HG03039 (cell line): ENCODE measurements around the gene TSHZ3.

ENCODE experiments used
- ATAC-seq: cut with Tn5 transposase; IDR thresholded peaks from one replicate; pipeline ENCODE4 v1.9.1; 2021; ENCODE audit warnings: mild to moderate bottlenecking, moderate library complexity; ENCODE audit not compliant: unreplicated experiment

TSHZ3 gene

DNA sequence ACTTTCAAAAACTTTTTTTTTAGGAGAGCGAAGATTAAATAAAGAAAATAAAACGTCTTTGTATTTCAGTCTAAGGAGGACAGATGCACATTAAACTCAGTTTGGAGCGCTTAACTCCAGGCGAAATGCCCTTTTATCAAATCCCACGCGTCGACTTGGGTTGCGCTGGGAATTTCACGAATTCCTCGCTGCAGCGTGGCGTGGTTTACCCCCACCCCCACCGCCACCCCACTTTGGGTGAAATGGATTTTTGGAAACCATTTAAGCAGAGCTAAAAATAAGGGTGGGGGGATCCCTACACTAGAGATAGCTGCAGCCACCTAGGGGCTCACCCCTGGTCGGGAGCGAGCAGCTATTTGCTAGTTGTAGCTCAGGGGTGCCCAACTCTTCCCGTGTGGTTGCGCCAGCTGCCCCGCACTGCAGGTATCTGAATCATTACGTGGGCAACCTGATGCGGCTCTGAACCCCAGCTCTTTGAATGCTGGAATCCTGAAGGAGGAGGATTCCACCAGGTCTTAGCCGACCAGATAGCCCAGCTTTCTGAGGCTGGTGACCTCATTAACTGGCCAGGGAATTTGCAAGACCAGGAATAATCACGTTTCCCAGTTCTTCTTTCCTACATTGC, 6.5 kb upstream of the TSHZ3 start:
- no peak for ATAC-seq

DNA sequence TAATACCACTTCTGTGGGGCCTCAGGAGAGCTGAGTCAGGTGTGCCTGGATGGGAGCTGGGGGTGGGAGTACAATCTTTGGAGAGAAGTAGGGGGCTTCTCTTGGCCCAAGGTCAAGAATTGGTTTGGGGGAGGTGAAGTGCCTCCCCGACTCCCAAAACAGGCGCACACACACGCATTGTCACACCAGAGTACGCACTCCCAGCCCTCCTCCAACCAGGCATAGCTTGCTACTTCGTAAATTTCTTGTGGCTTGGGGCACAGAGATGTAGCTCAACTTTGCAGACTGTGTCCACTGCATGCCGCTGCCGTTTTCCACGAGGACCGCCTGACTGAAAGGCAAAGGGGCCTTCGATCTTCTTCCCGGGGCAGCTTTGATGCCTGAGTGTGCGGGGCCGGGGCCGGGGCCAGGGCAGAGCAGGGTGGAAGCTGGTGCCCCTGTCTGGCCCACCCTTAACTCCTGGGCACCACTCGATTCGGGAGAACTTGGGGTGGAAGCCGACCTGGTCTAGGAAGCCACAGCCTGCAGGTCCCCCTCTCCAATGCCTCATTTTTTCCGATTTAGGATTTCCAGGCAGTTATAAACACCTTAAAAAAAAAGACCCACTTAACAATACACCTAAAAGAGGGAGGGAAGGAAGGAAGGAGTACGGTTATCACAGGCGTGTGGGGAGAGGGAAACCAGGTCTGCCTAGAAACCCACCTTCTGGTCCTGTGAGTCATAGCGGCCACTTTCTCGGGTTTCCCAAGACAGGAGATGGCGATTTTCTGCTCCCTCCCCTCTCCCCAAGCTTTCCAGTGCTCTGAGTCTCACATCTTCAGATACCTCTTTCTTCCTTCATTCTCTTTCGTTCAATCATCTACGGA, 5.8 kb upstream of the TSHZ3 start:
- no peak for ATAC-seq

DNA sequence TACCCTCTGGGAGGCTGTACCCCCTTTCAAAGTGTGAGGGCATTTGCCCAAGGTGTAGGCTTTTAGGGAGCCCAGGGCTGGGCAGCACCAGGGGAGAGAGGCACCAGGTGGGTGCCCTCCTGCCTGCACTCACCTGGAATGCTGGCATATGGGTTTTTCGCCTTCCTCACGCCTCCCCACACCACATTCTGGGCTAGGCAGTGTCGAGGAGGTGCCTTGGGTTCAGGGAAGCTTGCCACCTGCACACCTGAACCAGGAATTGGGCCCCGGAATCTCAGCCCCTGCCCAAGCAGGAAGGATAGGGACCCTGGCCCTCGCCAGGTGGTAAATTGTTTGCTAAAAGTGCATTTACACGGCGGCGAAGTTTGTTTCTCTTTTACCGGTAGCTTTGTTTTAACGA, 5.1 kb upstream of the TSHZ3 start:
- no peak for ATAC-seq

DNA sequence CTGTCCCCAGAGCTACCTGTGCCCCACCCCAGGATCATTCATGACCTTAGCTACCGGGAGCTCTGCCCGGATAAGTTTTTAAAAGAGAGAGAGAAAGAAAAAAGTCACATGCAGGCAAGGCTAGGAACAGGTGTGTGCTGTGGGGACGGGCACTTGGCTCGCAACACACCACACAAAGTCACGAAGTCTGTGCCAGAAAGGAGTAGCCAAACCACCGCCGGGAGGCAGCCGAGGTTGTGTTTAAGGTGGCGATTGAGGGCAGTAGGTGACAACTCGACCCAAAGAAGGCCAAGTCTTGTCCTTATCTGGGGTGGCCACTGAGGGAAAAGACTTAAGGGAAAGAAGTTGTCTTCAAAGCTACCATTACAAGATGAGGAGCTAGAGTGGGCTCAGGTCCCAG, 4.6 kb upstream of the TSHZ3 start:
- ATAC-seq: no peak

DNA sequence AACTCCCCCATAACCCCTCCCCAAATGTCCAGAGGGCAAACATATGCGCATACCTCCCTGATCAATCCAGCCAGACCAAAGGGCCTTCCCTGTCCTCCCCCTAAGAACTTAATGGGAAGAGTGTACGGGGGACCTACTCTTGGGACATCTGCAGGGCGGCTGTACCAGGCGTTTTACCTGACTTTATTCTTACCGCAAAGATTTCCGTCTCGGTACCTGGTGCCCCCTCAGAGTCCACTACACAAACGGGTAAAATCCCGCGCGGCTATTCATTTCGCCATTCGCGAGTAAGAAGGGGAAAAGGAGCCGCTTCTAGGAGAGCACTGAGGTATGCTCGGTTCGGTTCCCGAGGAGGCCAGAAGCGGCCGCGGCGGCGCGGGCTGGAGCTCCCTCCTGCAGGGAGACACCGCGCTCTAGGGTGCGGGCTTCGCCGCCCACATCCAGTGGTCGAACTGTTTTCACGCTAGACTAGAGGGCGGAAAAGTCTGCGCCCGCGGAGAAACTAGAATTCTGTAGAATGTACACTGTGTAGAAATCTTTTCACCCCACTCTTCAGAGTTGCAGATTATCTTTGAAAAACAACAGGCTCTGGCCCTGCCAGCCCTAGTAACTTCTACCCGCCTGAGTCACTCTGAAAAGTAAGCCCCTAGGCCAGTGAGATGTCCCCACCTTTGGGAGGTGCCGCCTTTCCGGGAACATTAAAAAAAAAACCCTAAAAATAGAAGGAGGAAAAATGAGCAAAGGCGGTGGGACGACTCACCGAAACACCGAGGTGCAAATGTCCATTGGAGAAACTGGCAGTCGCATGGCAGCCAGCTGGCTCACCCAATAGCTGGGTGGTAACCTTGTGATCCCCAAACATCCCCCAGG, 3.8 kb upstream of the TSHZ3 start:
- no peak for ATAC-seq

DNA sequence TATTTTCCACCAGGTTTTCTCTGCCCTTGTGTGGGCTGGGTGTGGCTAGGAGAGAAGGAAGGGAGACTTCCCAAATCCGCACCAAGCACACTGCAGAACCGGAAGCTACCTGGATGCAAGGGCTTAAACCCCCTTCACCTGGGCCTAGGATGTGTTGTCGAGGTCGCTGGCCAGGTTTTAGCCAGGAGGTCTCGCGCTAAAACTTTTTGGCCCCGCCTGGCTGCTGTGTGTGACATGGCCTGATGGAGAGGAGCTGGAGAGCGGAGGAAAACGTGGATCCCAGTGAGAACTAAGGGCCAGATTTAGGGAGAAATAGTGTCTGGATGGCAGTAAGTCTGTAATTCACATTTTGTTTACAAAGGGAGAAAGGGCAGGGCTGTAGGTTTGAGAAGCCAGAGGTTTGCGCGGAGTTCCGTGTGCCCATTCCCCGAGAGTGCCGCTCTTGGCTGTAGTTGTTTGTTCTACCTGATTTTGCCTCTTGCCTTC, 3.1 kb upstream of the TSHZ3 start:
- no peak for ATAC-seq

DNA sequence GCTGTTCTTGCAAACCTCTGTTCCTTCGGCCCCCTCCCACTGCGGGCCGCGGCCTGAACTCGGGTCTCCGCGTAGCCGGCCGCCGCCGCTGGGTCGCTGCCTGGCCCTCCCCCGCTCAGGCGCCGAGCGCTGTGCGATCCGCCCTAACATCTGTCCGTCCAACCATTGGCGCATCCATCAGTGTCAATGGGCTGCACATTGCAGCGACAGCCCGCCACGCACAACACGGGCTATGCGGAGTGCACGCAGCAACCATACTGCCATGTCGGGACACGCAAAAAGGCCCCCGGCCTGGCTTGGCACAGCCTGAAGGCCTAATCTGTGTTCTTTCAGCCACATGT, 2.6 kb upstream of the TSHZ3 start:
- ATAC-seq: no peak

DNA sequence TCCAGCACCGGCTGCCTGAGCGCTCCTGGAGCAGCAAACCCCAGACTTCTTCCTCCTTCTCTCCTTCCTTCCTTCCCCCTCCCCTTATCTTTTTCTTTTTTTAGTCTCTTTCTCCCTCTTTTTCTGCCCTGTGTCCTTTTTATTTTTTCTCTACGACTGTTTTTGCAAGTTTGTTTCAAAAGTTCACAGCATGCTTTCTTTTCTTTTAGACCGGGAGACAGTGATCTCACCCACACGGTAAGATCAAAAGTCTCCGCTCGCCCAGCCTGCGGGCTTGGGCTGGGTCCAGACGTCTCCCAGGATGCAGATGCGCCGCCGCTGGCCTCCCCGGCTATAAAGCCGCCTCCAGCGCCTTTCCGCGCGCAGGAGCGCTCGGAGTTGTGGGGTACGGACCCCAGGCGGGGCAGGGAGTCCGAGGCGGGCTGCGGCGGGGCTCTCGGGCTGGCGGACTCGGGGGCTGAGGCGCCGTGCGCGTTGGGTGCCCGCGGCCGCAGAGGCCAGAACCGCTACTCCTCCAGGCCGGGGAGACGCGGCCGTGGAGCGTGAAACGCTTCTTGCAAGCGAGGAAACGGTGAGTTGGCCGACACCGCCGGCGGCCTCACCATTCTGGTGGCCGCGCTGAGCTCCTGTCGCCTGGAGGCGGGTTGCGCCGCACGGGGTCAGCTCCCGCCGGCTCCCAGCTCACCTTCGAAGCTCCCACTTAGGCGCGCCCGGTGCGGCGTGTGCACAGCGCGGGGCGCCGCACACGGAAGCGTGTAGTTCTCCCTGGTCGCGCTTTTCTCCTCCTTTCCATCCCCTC, 2.0 kb upstream of the TSHZ3 start:
- ATAC-seq: no peak

DNA sequence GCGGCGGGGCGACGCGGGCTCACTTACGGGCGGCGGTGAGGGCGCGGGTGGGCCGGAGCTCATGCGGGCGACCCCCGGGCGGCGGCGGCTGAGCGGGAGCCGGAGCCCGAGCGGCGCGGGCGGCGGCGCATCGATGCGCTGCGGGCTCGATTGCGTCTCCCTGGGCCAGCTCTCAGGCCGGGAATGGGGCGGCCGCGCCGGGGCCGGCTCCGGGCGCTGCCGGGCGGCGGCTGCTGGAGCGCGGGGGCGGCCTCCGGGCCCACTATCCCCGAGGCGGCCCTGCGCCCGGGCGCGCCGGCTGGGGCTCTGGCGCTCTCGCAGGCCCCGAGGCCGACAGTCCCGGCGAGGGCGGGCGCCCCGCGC, 1.4 kb upstream of the TSHZ3 start:
- no peak for ATAC-seq

DNA sequence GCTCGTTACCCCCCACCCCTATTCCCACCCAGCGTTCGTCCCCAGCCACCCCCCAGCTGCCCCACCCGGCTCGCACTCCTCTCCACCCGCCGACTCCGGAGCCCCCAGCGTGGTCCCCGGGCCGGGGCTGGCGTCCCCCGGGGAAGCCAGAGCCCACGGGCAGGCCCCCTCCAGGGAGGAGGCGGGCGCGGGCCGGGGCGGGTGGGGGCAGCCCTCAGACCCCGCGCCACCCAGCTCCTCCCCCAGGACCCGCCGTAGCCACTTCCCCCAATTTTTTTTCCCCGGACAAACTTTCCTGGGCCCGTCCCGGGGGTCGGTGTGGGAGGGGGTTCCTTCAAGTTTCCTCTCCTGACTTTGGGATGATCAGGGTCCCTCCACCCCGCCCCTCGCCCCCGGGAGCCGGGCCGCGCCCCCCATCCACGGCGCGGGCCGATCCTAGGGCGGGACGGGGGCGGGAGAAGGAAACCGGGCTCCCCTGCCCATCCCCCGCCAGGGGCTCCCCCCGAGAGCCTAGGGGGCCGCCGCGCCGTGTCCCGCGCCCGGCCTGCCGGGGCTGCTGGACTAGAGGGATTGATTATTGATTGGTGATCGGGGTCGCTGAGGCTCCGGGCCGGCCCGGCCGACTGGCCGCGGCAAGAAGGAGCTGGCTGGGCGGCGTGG, 927 bp upstream of the TSHZ3 start:
- ATAC-seq: no peak

DNA sequence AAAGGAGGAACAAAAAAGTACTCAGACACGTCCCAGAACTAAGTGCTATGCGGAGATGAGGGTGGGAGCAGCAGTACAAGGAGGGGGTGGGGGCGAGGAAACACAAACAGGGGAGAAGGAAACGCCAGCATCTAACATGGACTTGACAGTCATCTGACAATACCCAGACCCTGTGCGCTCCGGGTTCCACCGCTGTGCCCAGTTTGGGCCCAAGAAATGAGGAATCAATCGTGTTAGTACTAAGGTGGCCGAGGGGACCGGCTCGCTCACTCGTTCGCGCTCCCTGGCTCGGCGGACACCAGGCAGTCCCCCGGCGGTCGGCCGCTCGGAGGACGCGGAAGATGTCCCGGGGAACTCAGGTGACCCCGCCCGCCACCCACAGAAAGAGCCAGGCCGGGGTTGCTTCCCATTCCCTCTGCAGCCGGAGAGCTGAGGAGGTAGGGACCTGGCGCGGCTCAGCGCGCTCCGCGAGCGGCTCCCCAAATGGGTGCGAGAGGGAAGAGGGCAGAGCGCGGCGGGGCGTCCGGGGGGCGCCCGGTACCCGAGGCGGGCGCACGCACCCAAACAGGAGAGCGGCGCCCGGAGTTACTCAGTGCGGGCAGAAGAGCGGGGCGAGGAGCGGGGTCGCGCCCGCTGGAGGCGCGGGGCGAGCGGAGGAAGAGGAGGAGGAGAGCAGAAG, 616 bp downstream of the TSHZ3 start:
- no peak for ATAC-seq

DNA sequence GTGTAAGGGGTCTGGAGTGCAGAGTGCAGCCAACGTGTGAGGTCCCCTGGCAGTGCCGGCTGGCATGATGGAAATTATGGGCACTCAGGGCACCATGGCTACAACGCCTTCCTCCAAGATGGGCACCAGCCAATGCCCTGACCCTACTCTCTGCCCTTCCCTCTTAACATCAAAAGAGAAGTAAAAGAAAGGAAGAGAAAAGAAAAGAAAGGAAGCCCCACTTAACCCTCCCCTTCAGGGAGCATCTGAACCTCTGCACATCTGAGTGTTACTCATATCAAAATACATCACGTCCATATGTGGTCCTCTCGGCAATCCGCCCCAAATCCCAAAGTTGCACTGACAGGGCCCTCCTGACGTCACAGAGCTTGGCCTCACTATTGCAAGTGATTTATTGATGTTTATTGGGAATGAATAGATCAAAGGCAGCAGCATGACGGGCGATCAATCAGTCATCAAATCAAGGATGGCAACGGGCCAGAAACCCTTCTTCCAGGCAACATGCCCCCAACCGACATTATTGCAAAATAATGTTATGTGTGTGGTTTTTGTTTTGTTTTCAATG, 1.3 kb downstream of the TSHZ3 start:
- ATAC-seq: no peak

DNA sequence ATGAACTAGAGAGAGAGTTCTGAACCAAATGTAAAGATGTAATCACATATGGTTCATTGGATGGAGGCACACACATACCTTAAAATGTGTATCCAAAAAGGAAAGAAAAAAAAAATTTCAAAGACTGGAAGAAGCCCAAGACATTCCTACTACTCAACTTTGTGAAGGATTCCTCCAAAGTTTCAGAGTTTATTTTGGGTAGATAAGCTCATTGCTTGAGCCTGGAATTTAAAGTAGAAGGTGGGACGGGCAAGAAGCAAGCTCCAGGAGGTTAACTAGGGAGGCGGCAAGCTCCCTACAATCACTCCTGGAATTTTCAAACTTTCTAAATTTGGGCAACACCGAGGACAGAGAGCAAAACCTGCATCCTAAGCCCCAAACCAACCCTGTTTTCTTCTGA, 1.9 kb downstream of the TSHZ3 start:
- no peak for ATAC-seq

DNA sequence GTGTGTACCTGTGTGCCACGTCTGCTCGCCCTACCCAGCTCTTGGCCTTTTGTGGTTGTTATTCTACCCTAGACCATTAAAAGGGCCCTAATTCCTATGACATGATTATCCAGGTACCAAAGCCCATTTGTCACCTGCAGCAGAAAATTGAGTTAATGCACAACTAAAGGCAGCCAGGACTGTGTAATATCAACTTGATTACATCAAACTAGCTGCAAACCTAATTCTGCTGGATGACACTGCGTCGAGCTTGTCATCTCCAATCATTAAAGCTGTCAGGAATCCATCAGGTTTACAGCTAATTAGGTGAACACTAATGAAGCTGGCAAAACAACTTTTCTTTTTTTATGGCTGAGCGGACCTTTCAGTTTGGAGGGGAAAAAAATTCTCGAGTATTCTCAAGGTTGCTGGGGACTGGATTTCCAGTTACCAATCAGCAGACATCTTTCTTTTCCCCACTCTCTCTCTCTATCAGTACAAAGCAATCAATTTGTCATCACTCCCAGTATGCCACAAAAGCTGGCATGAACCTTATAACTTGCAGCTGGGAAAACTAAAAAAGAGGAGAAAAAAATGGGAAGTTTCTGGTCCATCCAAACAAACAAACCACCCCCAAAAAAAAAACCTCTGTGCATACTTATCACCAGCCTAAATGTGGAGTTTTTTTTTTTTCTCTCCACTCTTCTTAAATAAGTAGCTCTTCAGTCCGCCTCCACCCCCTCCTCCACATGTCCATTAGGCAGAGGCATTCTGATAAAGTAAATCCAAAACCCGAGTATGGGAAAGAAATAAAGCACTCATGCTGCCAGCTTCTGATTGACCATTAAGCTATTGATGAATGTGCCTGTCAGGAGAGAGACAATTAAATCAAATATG, 2.8 kb downstream of the TSHZ3 start:
- no peak for ATAC-seq

DNA sequence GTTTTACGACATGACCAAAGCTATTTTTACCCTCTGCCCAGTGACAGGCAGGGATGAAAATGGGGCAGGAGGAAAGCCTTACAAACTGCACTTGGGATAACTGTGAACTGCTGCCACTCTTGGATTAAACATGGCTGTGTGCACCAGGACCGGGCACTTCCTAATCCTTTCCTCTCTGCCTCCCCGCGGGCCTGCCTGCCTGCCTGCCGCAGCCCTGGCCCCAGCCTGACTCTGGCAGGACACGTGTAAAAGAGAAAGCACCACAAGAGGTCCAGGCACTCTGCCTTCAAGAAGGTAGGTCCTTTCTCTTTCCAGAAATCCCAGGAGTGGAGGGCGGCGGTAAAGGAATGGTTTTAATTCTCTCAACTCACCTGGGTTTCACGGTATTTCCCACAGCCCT, 4.8 kb downstream of the TSHZ3 start:
- no peak for ATAC-seq

DNA sequence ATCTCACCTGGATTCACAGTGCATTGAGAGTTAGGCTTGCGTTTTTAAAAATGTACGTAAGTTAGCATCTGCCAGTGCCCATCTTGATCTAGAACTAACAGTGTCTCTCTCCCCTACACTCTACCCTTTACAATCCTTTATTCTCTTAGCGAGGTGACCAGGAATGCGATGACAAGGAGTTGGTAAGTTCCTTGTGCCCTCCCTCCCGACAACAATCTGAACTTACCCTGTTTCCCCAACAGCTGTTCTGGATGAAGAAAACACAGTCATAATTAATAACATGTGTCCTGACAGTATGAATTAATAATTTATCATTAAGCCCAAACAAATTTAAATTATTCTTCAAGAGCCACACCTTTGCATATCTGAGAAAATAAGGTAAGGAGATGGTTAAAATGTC, 6.3 kb downstream of the TSHZ3 start:
- ATAC-seq: no peak

DNA sequence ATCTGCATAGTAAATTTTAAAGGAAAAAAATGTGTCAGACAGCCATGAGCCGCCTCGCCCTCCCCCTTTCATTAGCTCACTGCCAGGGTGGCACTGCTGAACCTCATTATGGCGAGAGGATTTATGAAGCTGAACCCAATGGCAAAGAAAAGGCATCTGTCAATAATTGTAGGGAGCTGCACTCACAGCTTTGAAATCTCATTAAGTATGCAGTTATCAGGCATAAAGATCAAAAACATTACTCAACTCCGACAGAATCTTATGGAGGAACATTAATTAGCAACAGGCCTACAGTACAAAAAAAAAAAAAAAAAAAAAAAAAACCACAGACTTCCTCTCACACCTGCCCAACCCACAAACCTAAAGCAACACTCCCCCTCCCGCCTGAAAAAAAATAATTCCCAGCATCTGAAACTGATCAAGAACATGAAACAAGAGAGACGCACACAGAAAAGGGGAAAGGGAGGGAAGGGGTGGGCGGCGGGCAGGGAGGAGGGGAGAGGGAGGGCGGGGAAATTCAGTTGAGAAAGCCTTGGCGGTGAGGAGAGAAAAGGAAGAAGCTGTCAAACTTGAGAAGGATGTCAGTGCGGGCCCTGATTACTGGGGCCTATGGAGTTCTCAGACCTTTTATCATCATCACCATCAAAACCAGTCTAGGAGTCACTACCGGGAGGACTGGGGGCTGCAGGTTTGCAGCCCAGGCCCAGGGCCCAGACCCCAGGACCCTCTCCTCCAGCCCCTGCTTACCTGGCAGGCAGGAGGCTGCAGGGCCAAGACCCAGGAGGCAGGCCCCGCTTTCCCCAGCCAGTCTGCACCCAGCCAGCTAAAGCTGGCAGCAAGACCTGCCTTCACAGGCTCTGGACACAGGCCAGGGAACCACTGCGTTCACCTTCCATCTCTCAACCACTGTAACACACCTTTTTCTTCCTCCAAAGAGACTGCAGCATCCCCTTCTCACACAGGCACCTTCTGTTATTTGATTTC, 8.9 kb downstream of the TSHZ3 start:
- ATAC-seq: no peak
